ENCODE results near the gene PRELID3B.

DNA sequence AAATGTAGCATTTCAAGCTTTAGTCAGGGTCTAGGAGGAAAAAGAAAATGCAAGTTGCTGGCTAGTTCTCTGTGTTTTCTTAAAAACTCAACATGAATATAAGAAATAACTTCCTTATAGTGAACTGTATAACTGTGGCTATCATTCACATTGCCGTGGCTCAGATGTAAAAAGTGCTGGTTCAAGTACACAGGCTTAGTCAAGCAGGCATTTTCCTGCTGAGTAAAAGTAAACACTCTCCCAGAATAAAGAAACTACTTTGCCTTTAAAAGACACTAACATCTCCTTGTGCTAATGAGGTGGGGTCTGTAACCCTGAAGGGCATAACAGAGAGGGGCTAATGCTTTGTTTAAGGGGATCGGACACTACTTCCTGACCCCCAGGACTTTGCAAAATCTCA lies 13.8 kb downstream of the PRELID3B start:
- TF ChIP-seq, protein P1, sequence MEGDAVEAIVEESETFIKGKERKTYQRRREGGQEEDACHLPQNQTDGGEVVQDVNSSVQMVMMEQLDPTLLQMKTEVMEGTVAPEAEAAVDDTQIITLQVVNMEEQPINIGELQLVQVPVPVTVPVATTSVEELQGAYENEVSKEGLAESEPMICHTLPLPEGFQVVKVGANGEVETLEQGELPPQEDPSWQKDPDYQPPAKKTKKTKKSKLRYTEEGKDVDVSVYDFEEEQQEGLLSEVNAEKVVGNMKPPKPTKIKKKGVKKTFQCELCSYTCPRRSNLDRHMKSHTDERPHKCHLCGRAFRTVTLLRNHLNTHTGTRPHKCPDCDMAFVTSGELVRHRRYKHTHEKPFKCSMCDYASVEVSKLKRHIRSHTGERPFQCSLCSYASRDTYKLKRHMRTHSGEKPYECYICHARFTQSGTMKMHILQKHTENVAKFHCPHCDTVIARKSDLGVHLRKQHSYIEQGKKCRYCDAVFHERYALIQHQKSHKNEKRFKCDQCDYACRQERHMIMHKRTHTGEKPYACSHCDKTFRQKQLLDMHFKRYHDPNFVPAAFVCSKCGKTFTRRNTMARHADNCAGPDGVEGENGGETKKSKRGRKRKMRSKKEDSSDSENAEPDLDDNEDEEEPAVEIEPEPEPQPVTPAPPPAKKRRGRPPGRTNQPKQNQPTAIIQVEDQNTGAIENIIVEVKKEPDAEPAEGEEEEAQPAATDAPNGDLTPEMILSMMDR (IDR thresholded peaks at IDR 0.05): no peak
- no peak for TF ChIP-seq EZH2phosphoT487 (IDR thresholded peaks at IDR 0.05)
- TF ChIP-seq EZH2 (IDR thresholded peaks at IDR 0.05): no peak

Data from neural progenitor cell (in vitro differentiated cells).